HG03378 (cell line): ENCODE data around the gene ZNF407.

Experiments used
- ATAC-seq: cut with Tn5 transposase; IDR thresholded peaks from one replicate; pipeline ENCODE4 v1.9.1; 2021; ENCODE audit warnings: mild to moderate bottlenecking, moderate library complexity; ENCODE audit not compliant: unreplicated experiment

The ZNF407 gene

GRCh38 chr18:75035928-75036327, 438.3 kb downstream of the ZNF407 start:
- no peak for ATAC-seq

GRCh38 chr18:75036917-75037688, 439.4 kb downstream of the ZNF407 start:
- no peak for ATAC-seq

- no peak for ATAC-seq
Measured at GRCh38 chr18:75037689-75037955, 440.0 kb downstream of the ZNF407 start.

GRCh38 chr18:75041586-75041985, 443.9 kb downstream of the ZNF407 start:
- no peak for ATAC-seq

DNA sequence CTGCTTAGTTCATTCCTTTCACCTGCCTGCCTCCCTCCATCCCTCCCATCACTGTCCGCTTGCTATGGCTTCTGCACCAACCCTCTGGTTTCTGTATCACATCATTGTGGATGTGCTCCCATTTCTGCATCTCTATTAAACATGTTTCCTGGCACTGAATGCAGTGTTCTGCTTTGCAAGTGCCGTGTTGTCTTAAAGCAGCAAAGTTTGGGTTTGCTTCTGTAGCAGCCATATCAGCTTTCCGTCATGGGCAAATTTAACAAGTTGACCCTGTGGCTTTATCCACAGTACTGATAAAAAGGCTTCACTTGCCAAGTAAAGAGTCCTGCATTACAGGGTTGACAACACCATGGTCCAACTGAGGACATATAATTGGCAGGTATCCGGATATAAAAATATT, 445.8 kb downstream of the ZNF407 start:
- ATAC-seq, result no peak

- no peak for ATAC-seq
Measured at GRCh38 chr18:75044296-75044695, 446.6 kb downstream of the ZNF407 start.

DNA sequence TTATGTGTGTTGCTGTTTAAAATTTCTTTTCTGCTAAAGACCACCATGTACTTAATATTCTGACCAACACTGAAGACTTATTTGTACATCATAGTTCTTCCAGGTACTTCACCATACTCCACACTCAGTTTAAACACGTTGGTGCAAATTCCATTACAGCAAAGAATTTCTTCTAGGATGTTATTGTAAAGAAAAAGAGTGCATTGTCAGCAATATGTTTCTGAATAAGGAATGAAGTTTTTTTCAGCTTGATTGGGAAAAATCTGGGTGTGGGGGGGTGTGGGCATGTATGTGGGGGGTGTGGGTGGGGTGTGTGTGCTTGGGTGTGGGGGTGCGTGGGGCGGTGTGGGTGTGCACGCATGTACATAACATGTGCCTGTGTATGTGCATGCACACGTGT, 447.1 kb downstream of the ZNF407 start:
- ATAC-seq, result no peak

DNA sequence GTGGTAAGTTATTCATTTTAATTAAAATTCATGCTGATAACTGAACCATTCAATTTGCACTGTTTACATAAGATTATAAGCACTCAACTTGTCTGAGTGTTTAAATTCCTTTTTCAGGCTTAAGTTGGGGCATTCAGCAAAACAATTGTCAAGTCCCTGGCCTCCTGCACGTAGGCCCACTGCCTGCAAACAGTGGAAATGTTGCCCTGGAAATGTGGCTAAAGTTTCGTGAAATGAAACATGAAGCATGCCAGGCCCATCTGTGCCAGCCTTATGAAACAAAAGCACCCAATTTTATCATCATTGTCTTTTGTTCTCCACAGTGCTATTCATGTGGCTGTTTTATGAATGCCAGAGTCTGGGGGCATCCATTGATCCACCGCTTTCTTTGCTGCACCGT, 447.6 kb downstream of the ZNF407 start:
- ATAC-seq, result no peak

- ATAC-seq, result no peak
Measured at GRCh38 chr18:75047240-75047961, 449.7 kb downstream of the ZNF407 start.

GRCh38 chr18:75048776-75049454, 451.2 kb downstream of the ZNF407 start:
- ATAC-seq, result no peak

DNA sequence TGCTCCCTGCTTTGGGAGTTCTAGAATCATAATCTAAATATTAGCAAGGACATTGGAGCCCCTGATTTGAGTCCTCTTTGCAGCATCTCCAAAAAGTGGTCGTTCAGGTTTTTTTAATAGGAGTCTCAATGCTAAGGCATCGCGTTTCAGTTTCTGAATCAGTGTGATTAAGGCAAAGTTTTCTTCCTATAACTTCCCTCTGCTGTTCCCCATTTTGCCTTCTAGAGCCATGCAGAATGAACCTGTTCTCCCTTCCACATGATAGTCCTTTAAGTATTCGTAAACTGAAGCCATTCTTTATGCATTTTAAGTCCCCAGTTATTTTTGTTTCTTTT, 451.8 kb downstream of the ZNF407 start:
- ATAC-seq, result no peak

DNA sequence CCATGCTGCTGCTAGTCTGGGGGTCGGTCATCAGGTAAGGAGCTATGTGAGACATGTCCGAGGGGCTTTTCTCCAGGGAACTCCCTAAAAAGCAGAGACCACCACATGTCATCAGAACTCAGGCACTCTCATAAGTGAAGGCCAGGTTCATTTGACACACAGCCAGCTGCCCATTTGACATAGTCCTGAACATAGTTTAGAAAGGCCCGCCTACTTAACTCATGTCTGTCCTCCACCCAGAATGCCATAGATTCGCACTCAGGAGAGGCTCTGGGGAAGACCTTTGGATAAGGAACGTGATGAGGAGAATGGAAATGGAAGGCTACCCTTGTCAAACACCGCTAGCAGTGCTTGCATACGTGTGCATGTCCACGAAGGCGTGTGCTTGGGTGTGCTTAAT, 454.1 kb downstream of the ZNF407 start:
- ATAC-seq, result no peak

DNA sequence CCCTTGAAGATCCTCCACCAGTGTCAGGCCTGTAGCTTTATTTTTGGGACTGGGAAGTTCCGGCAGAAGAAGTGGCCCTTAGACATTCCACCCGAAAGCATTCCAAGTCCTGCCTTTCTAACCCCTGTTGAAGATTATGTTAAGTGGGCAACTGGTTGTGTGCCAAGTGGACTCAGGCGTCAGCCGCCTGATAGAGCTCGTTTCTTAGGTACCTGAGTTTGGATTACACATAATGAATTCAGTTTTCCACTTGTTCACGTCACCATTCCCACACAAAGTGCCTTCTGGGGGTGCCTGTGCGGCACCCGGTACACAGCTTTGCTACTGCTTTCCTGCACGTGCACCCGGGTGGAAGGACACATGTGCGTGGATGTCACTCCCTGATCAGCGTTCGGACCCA, 454.8 kb downstream of the ZNF407 start:
- no peak for ATAC-seq

DNA sequence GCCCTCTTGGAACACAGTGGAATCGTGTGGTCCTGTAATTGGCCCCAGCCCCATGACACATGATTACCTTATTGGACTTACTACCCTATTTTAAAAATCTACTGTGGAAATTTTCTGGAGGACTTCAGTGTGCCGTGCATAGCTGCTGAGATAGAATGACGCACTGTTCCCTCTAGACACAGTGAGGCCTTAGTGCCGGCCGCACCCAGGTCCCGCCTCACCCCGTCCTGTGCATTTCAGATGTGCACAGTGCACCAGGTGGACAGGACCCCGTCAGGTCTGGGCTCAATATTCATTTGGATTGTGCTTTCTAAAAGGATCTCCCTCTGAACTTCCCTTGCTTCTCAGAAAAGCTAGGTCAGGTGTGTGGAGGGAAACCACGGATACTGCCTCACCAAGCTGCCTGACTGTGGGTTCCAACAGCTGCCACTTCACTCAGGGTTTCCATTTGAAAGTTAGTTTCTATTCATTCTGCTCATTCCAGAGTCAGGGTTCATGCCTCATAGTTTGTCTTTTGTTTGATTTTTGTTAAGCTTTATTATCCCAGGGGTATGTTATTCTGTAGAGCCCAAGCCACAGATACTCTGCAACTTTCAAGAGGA, 455.5 kb downstream of the ZNF407 start:
- no peak for ATAC-seq

GRCh38 chr18:75054046-75054445, 456.4 kb downstream of the ZNF407 start:
- no peak for ATAC-seq

GRCh38 chr18:75054611-75055010, 456.9 kb downstream of the ZNF407 start:
- no peak for ATAC-seq

- ATAC-seq, result no peak
Measured at GRCh38 chr18:75057169-75057960, 459.7 kb downstream of the ZNF407 start.

- ATAC-seq, result no peak
Measured at GRCh38 chr18:75060185-75060584, 462.5 kb downstream of the ZNF407 start.

- no peak for ATAC-seq
Measured at GRCh38 chr18:75062297-75062886, 464.7 kb downstream of the ZNF407 start.

- ATAC-seq, result no peak
Measured at GRCh38 chr18:75063196-75063595, 465.5 kb downstream of the ZNF407 start.
